NCI-H2227 (cell line): ENCODE measurements around the gene ELP5.
A peak's percentile ranks its signal among the peaks of the same experiment; 100 is the strongest.

Source experiments
- DNase-seq: peaks from one replicate; lab custom pipeline; 2025; ENCODE audit not compliant: unreplicated experiment; lab: John Stamatoyannopoulos, UW

ELP5 gene

DNA sequence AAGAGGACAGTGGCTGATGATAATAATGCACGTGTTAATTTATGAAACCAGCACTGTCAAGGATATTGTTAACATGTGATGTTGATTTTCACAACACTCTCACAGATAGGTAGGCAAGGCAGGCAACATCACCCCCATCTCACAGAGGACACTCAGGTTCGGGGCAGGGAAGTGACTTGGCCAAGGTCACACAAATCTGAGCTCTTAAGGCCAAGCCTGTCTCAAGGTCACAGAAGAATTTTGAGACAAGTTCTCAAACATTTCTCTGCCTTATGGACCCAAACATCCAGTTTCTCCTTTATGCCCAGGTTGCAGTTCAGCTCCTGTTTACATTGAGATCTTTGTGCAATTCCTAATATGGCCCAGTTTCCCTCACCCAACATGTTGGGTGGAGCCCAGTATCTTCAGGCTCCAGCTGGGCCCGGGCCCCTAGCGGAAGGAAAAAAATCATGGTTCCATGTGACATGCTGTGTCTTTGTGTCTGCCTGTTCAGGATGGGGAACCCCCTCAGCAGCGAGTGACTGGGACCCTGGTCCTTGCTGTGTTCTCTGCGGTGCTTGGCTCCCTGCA lies 30.8 kb downstream of the ELP5 start:
- DNase-seq: no peak

- no peak for DNase-seq
These were observed 31.6 kb downstream of the ELP5 start for GRCh38 chr17:7283471-7284216.

DNA sequence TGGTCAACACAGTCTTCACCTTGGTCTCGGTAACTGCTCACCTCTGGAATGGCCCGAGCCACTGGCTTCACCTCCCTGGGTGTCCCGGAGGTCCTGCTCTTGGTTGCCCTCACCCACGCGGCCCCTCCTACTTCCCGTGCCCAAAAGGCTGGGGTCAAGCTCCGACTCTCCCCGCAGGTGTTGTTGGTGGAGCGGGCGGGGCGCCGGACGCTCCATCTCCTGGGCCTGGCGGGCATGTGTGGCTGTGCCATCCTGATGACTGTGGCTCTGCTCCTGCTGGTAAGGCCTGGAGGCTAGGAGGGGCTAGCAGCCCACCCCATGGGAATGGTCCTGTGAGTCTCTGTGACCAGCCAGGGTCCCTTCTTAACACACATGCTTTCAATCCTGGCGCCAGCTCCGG lies 32.9 kb downstream of the ELP5 start:
- no peak for DNase-seq

DNA sequence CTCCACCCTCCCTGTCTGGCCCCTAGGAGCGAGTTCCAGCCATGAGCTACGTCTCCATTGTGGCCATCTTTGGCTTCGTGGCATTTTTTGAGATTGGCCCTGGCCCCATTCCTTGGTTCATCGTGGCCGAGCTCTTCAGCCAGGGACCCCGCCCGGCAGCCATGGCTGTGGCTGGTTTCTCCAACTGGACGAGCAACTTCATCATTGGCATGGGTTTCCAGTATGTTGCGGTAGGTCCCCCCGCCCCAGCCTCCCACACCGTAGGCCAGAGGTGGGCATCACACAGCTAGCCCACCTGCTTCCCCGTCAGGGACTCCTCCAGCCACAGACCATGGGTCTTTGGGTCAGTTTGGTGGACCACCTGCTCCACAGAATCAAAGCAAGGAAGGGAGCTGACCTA lies 33.7 kb downstream of the ELP5 start:
- DNase-seq: no peak

DNA sequence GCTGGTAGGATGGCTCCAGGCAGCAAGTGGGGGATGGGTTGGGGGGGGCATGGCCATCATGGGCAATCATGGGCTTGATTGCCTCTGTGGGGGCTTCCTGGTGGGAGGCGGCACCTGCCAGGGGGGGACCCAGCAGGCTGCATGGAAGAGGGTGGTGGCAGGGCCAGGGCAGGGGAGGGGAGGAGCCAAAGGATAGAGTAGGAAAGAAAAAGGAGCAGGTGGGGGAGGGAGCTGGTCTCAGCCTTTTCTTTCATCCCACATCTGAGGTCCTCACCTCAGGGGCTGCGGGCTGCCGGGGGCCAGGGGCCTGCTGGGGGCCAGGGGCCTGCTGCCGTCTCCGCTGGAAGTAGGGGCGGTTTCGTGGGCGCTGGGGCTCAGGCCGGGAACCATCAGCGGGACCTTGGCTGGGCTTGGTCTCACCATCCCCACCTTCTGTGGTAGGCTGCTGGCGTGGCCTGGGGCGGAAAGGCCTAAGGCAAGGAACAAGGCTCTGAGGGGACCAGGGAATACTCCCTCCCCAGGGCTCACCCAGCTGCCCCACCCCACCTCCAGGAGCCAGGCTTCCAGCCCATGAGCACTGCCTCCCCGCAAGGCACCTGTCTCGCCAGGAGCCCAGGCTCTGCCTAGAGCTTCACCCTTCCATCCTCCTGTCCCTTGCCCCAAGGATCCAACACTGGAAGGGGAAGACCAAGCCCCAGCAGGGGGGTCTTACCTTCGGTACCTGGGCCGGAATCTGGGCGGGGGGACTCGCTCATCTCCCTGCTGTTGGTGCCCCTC lies 37.4 kb downstream of the ELP5 start:
- DNase-seq: no peak

- DNase-seq: no peak
These were observed 38.2 kb downstream of the ELP5 start for GRCh38 chr17:7290166-7290565.

- DNase-seq: no peak
These were observed 38.7 kb downstream of the ELP5 start for GRCh38 chr17:7290685-7291084.

DNA sequence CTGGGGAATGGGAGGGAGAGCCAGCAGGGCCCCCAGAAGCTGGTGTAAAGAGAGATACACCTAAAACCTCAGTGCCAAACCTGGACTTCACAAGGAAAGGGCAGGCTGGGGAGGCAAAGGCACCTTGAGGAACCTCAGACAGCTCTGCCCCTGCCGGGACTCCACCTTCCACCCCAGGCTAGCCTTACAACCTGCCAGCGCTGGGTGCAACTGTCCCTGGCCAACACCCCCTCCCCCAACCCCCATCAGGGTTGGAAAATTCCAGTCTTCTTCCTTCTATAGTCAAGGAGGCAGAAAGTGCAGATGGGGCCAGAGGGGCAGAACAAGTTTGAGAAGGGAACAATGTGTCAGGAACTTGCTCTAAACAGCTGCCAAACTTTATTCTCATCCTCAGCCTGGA lies 40.2 kb downstream of the ELP5 start:
- DNase-seq: no peak

- no peak for DNase-seq
These were observed 40.7 kb downstream of the ELP5 start for GRCh38 chr17:7292729-7293128.

DNA sequence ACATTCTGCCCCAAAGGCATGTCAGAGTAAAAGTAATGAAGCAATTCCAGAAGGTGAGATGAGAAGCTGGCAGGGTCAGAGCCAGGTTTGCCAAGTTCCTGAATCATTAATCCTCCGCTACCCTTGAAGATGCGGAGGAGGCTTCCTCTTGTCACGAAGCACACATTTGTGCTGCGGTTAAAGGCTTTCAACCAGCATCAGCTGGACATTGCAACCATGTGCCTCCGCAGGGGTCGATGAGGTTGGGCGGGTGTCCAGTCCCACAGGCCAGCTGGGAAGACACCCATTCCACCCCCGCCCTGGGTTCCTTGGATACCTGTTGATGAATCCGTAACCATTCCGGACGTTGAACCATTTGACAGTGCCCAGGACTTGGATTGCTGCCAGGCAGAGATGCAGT lies 41.1 kb downstream of the ELP5 start:
- DNase-seq: no peak

GRCh38 chr17:7293816-7294613 lies 42.0 kb downstream of the ELP5 start:
- peak; percentile 48 for DNase-seq

DNA sequence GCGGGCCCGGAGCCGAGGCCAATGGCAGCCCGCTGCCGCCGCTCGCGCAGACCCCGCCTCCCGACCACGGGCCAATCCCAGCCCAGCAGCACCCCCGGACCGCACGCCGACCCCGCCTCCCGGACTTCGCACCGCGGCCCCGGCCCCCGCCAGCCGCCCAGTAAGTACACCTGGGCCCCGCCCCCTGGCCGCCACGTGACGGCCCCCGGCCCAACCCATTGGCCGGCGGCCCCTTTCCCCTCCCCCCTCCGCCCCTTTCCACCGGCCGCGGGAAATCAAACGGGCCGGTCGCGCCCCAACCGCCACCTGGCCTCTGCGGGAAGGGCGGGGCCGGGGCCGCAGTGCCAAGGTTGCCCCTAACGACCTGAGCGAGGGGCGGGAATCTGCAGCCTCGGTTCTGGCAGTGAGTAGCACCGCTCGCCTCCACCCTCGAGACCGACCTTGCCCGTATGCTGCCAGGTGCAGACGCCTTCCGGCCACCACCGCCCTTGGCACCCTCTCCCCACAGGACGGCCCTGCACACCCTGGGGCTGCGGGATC lies 42.7 kb downstream of the ELP5 start, which contains the start of gene YBX2:
Gene YBX2 (minus strand): TSS at position 26 of the 540 bp plus-strand sequence. CDS start 139 bp downstream, outside the sequence.
- peak; percentile 94 for DNase-seq

GRCh38 chr17:7295230-7296180 lies 43.5 kb downstream of the ELP5 start:
- DNase-seq: no peak

- peak; percentile 87 for DNase-seq
These were observed 44.3 kb downstream of the ELP5 start for GRCh38 chr17:7296189-7296861.

DNA sequence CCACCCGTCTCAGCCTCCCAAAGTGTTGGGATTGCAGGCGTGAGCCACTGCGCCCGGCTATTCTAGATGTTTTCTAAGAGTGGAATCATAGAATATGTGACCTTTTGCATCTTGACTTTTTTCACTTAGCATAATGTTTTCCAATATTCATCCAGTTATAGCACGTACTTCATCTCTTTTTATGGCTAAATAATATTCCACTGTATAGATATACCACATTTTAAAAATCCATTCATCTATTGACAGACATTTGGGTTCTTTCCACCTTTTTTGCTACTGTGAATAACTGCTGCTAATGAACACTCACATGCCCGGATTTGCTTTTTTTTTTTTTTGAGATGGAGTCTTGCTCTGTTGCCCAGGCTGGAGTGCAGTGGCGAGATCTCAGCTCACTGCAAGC lies 52.2 kb downstream of the ELP5 start:
- no peak for DNase-seq

GRCh38 chr17:7306911-7307685 lies 55.1 kb downstream of the ELP5 start, which contains the start of gene EIF5A:
EIF5A (plus strand) TSS chr17:7307628; CDS start chr17:7309636, 2,008 bp downstream.
- DNase-seq: peak; percentile 99

GRCh38 chr17:7307686-7308624 lies 55.9 kb downstream of the ELP5 start:
- DNase-seq: peak; percentile 54
